HG03520 (cell line): ENCODE measurements around the gene GPLD1.
"Not testable (repeated sequence)": the region's sequence is repeated elsewhere in the genome, so short reads cannot be mapped to it uniquely, and the experiment has no call there.

Experiments used
- ATAC-seq: cut with Tn5 transposase; IDR thresholded peaks from one replicate; pipeline ENCODE4 v1.9.1; 2021; ENCODE audit warnings: mild to moderate bottlenecking, moderate library complexity; ENCODE audit not compliant: unreplicated experiment

The GPLD1 gene

GRCh38 chr6:24415753-24416152 is 73.6 kb downstream of the GPLD1 start:
- ATAC-seq: no peak

- not testable (repeated sequence) for ATAC-seq
Measured at GRCh38 chr6:24414531-24414930, 74.8 kb downstream of the GPLD1 start.

- no peak for ATAC-seq
Measured at GRCh38 chr6:24412294-24412693, 77.1 kb downstream of the GPLD1 start.

- ATAC-seq: no peak
Measured at GRCh38 chr6:24410622-24411021, 78.8 kb downstream of the GPLD1 start.

GRCh38 chr6:24408719-24409410 is 80.5 kb downstream of the GPLD1 start:
- ATAC-seq: peak; percentile 90

- no peak for ATAC-seq
Measured at GRCh38 chr6:24405262-24405661, 84.1 kb downstream of the GPLD1 start.

- ATAC-seq: no peak
Measured at GRCh38 chr6:24403501-24403824, 85.9 kb downstream of the GPLD1 start.

- peak; percentile 92 for ATAC-seq
Measured at GRCh38 chr6:24402697-24403500, 86.5 kb downstream of the GPLD1 start, which contains the start of gene MRS2. TSS of gene MRS2 (plus strand) at chr6:24402936. CDS start at chr6:24403047, 111 bp downstream.

- no peak for ATAC-seq
Measured at GRCh38 chr6:24401458-24401857, 87.9 kb downstream of the GPLD1 start.

GRCh38 chr6:24400045-24401039 is 89.0 kb downstream of the GPLD1 start:
- ATAC-seq: not testable (repeated sequence)

GRCh38 chr6:24397631-24398030 is 91.7 kb downstream of the GPLD1 start:
- no peak for ATAC-seq

- ATAC-seq: no peak
Measured at GRCh38 chr6:24396824-24397223, 92.6 kb downstream of the GPLD1 start.

GRCh38 chr6:24394780-24395437 is 94.5 kb downstream of the GPLD1 start:
- no peak for ATAC-seq

GRCh38 chr6:24394061-24394779 is 95.2 kb downstream of the GPLD1 start:
- no peak for ATAC-seq

- ATAC-seq: peak; percentile 83
Measured at GRCh38 chr6:24391756-24392405, 97.5 kb downstream of the GPLD1 start.

GRCh38 chr6:24391208-24391607 is 98.2 kb downstream of the GPLD1 start:
- ATAC-seq: no peak

- no peak for ATAC-seq
Measured at GRCh38 chr6:24387818-24388217, 101.6 kb downstream of the GPLD1 start.

GRCh38 chr6:24385536-24386269 is 103.7 kb downstream of the GPLD1 start:
- no peak for ATAC-seq
